GM06990 (cell line): ENCODE results near the gene FBXL5.

Experiments
- DNase-seq: peaks from one replicate; pipeline ENCODE4 v3.0.0-alpha.2; 2011; ENCODE audit not compliant: insufficient read length; ENCODE audit errors: extremely low read depth
- H3K27me3 ChIP-seq: replicated peaks from 2 replicates; pipeline ENCODE4 v1.6.0; 2011; ENCODE audit warnings: low read length; ENCODE audit not compliant: control insufficient read depth, insufficient read depth
- H3K36me3 ChIP-seq: 2 replicates; pipeline ENCODE4 v1.5.1; 2011; ENCODE audit warnings: low read length; ENCODE audit not compliant: control insufficient read depth, insufficient read depth
- H3K4me3 ChIP-seq: replicated peaks from 2 replicates; pipeline ENCODE4 v1.5.1; 2011; ENCODE audit warnings: low read depth, mild to moderate bottlenecking, control low read depth, low read length
- CTCF ChIP-seq: IDR thresholded peaks from 2 replicates; pipeline ENCODE4 v1.5.1; 2011; ENCODE audit warnings: low read length, control low read depth, mild to moderate bottlenecking, inconsistent platforms; ENCODE audit not compliant: insufficient read depth, poor library complexity, severe bottlenecking

FBXL5 gene

GRCh38 chr4:15658781-15659180 lies 3.6 kb upstream of the FBXL5 start:
- Histone ChIP-seq H3K4me3 (no peak overlapping the region), H3K27me3 (no peaks in the 10 kb centered on the region), H3K36me3 (no peaks in the 10 kb centered on the region)
- DNase-seq: no peak
- no peak for TF ChIP-seq CTCF

- no peak for TF ChIP-seq CTCF
- Histone ChIP-seq H3K4me3 (no peak overlapping the region), H3K27me3 (no peaks in the 10 kb centered on the region), H3K36me3 (no peaks in the 10 kb centered on the region)
- no peak for DNase-seq
Observed at GRCh38 chr4:15658136-15658770, 3.1 kb upstream of the FBXL5 start.

- TF ChIP-seq CTCF: no peak
- Histone ChIP-seq H3K4me3 (no peak overlapping the region), H3K36me3 (no peaks in the 10 kb centered on the region), H3K27me3 (no peaks in the 10 kb centered on the region)
- DNase-seq: no peak
Observed at GRCh38 chr4:15657366-15657765, 2.2 kb upstream of the FBXL5 start.

GRCh38 chr4:15656038-15656470 lies 897 bp upstream of the FBXL5 start:
- DNase-seq: no peak
- no peak for TF ChIP-seq CTCF
- no peaks in the 10 kb centered on the region for H3K27me3 ChIP-seq
- no peaks in the 10 kb centered on the region for H3K36me3 ChIP-seq
- peak overlapping the region; percentile 74 for H3K4me3 ChIP-seq

- no peaks in the 10 kb centered on the region for H3K36me3 ChIP-seq
- H3K27me3 ChIP-seq: no peaks in the 10 kb centered on the region
- no peak for TF ChIP-seq CTCF
- no peak for DNase-seq
- H3K4me3 ChIP-seq: peak overlapping the region; percentile 78
Observed at GRCh38 chr4:15654593-15655222, 449 bp downstream of the FBXL5 start.
